AG09309 (cell line): ENCODE measurements around the gene TNNT3.

ENCODE experiments used
- DNase-seq: peaks from one replicate; pipeline ENCODE4 v3.0.0-alpha.2; 2010; ENCODE audit warnings: low read depth
- H3K4me3 ChIP-seq: 2 replicates; pipeline ENCODE4 v1.5.1; 2011; ENCODE audit warnings: mild to moderate bottlenecking, low read depth, low read length, moderate library complexity; ENCODE audit not compliant: control insufficient read depth
- TF ChIP-seq, protein P1 (sequence below): IDR thresholded peaks from 2 replicates; pipeline ENCODE4 v1.5.1; 2011; ENCODE audit warnings: mild to moderate bottlenecking, low read depth, low read length, inconsistent platforms; ENCODE audit not compliant: insufficient read depth, control insufficient read depth; ENCODE audit errors: missing control alignments

Gene TNNT3

GRCh38 chr11:1894759-1895158 is 24.7 kb upstream of the TNNT3 start:
- TF ChIP-seq, protein P1, sequence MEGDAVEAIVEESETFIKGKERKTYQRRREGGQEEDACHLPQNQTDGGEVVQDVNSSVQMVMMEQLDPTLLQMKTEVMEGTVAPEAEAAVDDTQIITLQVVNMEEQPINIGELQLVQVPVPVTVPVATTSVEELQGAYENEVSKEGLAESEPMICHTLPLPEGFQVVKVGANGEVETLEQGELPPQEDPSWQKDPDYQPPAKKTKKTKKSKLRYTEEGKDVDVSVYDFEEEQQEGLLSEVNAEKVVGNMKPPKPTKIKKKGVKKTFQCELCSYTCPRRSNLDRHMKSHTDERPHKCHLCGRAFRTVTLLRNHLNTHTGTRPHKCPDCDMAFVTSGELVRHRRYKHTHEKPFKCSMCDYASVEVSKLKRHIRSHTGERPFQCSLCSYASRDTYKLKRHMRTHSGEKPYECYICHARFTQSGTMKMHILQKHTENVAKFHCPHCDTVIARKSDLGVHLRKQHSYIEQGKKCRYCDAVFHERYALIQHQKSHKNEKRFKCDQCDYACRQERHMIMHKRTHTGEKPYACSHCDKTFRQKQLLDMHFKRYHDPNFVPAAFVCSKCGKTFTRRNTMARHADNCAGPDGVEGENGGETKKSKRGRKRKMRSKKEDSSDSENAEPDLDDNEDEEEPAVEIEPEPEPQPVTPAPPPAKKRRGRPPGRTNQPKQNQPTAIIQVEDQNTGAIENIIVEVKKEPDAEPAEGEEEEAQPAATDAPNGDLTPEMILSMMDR = no peak
- H3K4me3 ChIP-seq = no peak overlapping the region
- DNase-seq = no peak

- TF ChIP-seq, protein P1 = no peak
These were observed 23.0 kb upstream of the TNNT3 start for GRCh38 chr11:1896468-1896867.

DNA sequence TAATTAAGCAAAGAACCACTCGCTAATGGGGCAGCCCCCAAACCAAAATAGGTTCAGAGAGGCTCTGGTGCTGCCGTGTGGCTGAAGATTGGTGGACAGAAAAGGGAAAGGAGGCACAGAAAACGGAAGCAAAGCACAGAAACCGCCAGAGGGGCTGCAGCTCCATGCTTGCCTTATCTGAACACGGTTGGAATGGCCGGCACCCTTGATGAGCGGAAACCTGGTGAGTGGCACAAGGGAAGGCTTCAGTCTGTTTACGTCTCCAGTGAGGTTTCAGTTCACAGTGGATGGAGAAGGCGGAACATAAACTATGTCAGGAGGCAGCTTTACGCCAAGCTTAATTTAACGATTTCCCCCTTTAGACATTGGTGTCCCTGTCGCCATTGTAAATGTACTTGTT is 22.6 kb upstream of the TNNT3 start:
- H3K4me3 ChIP-seq = no peak overlapping the region
- DNase-seq = no peak
- TF ChIP-seq, protein P1 = no peak

More at GRCh38 chr11:1896468-1896867, 23.0 kb upstream of the TNNT3 start:
- DNase-seq = no peak
- no peak overlapping the region for H3K4me3 ChIP-seq

GRCh38 chr11:1899090-1899489 is 20.4 kb upstream of the TNNT3 start:
- no peak for DNase-seq
- TF ChIP-seq, protein P1 = no peak
- H3K4me3 ChIP-seq = no peak overlapping the region

DNA sequence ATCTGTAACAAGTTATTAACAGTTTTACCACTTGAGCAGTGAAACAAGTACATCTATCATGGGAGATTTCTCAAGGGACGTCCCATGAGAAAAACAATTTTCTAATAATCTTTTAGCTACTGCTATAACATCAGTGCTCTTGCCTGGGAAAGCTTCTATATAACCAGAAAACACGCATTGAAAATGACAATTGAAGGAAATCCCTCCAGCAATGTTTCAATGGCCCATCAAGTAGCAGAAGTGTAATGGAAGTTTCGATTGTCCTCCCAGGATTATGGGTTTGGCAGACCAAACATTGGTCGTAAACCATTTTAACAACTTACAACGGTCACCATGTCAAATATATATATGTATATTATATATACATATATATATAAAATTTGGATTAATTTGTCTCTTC is 19.8 kb upstream of the TNNT3 start:
- no peak overlapping the region for H3K4me3 ChIP-seq
- no peak for DNase-seq
- TF ChIP-seq, protein P1 = no peak

- no peak overlapping the region for H3K4me3 ChIP-seq
- TF ChIP-seq, protein P1 = no peak
- no peak for DNase-seq
These were observed 13.3 kb upstream of the TNNT3 start for GRCh38 chr11:1906181-1906580.
